GM19397 (cell line): ENCODE results near the gene VSX2.

Experiments
- ATAC-seq: cut with Tn5 transposase; IDR thresholded peaks from one replicate; pipeline ENCODE4 v1.9.1; 2021; ENCODE audit warnings: mild to moderate bottlenecking, moderate library complexity; ENCODE audit not compliant: unreplicated experiment

Gene VSX2

GRCh38 chr14:74301594-74302151 lies 62.4 kb downstream of the VSX2 start:
- no peak for ATAC-seq

GRCh38 chr14:74302152-74302628 lies 62.9 kb downstream of the VSX2 start:
- no peak for ATAC-seq

- ATAC-seq, result peak; percentile 96
Measured at GRCh38 chr14:74302634-74303569, 63.7 kb downstream of the VSX2 start, which contains the start of gene ABCD4. ABCD4 (minus strand) TSS chr14:74302934; CDS start chr14:74302912, 22 bp downstream.

- ATAC-seq, result no peak
Measured at GRCh38 chr14:74308695-74309094, 69.4 kb downstream of the VSX2 start.

- no peak for ATAC-seq
Measured at GRCh38 chr14:74309125-74310022, 70.1 kb downstream of the VSX2 start.

GRCh38 chr14:74312161-74312560 lies 72.9 kb downstream of the VSX2 start:
- no peak for ATAC-seq
